Amniotic stem cell (primary cell): ENCODE data around the gene ANGEL2.
"Not testable (repeated sequence)": the region's sequence is repeated elsewhere in the genome, so short reads cannot be mapped to it uniquely, and the experiment has no call there.

Source experiments
- DNase-seq: peaks from one replicate; lab custom pipeline; 2025; lab: John Stamatoyannopoulos, UW

ANGEL2 gene

GRCh38 chr1:213015099-213016050 lies at the start of gene ANGEL2:
Gene ANGEL2, minus strand, starts transcription at chr1:213015867. Its CDS starts 196 bp downstream, at chr1:213015671.
- DNase-seq = peak; percentile 83

GRCh38 chr1:213061263-213061662 lies 45.6 kb upstream of the ANGEL2 start:
- no peak for DNase-seq

GRCh38 chr1:213060836-213061235 lies 45.2 kb upstream of the ANGEL2 start:
- DNase-seq = no peak

GRCh38 chr1:213057264-213058059 lies 41.8 kb upstream of the ANGEL2 start:
- DNase-seq = no peak

- DNase-seq = no peak
Measured at GRCh38 chr1:213055767-213056166, 40.1 kb upstream of the ANGEL2 start.

- no peak for DNase-seq
Measured at GRCh38 chr1:213054733-213055591, 39.3 kb upstream of the ANGEL2 start.

GRCh38 chr1:213054142-213054541 lies 38.5 kb upstream of the ANGEL2 start:
- DNase-seq = no peak

- no peak for DNase-seq
Measured at GRCh38 chr1:213053455-213053854, 37.8 kb upstream of the ANGEL2 start.

- no peak for DNase-seq
Measured at GRCh38 chr1:213051881-213052202, 36.2 kb upstream of the ANGEL2 start.

- DNase-seq = peak; percentile 33
Measured at GRCh38 chr1:213051127-213051880, 35.6 kb upstream of the ANGEL2 start, which contains the start of gene RPS6KC1. Gene RPS6KC1, plus strand, starts transcription at chr1:213051241. Its CDS starts 164 bp downstream, at chr1:213051405.

GRCh38 chr1:213050745-213051126 lies 35.1 kb upstream of the ANGEL2 start:
- no peak for DNase-seq

- DNase-seq = no peak
Measured at GRCh38 chr1:213049232-213049631, 33.6 kb upstream of the ANGEL2 start.

GRCh38 chr1:213045321-213046226 lies 29.9 kb upstream of the ANGEL2 start:
- DNase-seq = not testable (repeated sequence)

GRCh38 chr1:213041443-213041842 lies 25.8 kb upstream of the ANGEL2 start:
- DNase-seq = no peak

- no peak for DNase-seq
Measured at GRCh38 chr1:213035573-213035972, 19.9 kb upstream of the ANGEL2 start.

GRCh38 chr1:213034713-213035112 lies 19.0 kb upstream of the ANGEL2 start:
- DNase-seq = no peak

- no peak for DNase-seq
Measured at GRCh38 chr1:213032651-213033050, 17.0 kb upstream of the ANGEL2 start.

GRCh38 chr1:213027024-213027423 lies 11.4 kb upstream of the ANGEL2 start:
- DNase-seq = not testable (repeated sequence)

- DNase-seq = no peak
Measured at GRCh38 chr1:213020016-213020415, 4.3 kb upstream of the ANGEL2 start.

GRCh38 chr1:213019450-213019849 lies 3.8 kb upstream of the ANGEL2 start:
- no peak for DNase-seq
